Upper lobe of left lung (tissue), 4 donors: ENCODE measurements around the gene NFU1.
A peak's percentile ranks its signal among the peaks of the same experiment; 100 is the strongest.

Experiments
- POLR2A ChIP-seq, 4 donors: fragments of 450-650 bp; IDR thresholded peaks; one replicate each; pipeline ENCODE4 v1.5.1; 2016 to 2017; ENCODE audit warnings: antibody characterized with exemption in 4 of 4, mild to moderate bottlenecking in 2 of 4
- POLR2AphosphoS5 ChIP-seq, 2 donors: sonication (generic); formaldehyde crosslinking; IDR thresholded peaks; one replicate each; pipeline ENCODE4 v1.5.1; 2017; ENCODE audit warnings: antibody characterized with exemption in 2 of 2

DNA sequence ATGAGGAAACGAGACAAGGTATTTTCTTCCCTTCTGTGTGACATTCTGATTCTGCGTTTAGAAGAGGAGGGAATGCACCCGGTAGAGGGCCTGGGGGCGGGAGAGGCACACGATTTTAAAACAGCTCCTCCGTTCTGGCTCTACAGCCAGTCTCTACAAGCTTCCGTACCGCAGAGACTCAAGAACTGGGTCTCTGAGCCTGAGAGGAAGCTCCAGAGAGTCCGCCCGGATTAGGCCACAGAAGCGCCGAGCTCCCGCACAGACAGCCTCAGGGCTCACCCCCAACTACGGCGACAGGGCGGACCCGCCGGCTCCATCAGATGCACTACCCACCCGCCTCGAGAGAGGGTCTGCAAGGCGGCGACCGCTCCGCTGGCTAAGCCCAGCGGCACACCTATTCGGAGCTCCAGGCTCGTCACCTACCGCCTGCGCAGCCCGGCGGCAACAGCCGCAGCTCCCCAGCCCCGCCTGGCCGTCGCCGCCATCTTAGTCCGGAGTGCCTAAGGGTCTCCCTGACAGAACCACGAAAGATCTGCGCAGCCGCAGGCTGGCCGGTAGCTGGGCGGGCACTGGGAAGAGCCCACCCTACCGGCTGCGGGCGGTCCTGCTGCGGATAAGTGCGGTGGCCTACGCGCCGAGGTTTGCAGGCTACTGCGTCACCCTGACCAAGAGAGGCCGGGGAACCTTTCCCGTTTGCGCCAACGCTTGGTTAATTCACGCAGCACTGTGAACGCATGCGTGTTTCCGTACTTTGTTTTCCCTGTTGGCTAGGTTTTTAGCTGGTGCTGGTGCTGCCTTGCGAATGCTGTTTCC is at the start of gene NFU1:
- TF ChIP-seq POLR2A (IDR thresholded peaks at IDR 0.05), result peak in 3 of 4 donors; percentile 75 to 91 (median 86)
- peak; percentile 68 to 74 for TF ChIP-seq POLR2AphosphoS5 (IDR thresholded peaks at IDR 0.05)
